Activated CD4-positive, alpha-beta T cell treated with anti-CD3 and anti-CD28 coated beads, Interleukin-2, amount 50 U/mL, for 4 hours (primary cell): Measurements from ENCODE around the gene RARRES1.

Source experiments
- DNase-seq, 2 experiments: peaks; one replicate each; pipeline ENCODE4 v3.0.0-alpha.2; 2020

RARRES1 gene

DNA sequence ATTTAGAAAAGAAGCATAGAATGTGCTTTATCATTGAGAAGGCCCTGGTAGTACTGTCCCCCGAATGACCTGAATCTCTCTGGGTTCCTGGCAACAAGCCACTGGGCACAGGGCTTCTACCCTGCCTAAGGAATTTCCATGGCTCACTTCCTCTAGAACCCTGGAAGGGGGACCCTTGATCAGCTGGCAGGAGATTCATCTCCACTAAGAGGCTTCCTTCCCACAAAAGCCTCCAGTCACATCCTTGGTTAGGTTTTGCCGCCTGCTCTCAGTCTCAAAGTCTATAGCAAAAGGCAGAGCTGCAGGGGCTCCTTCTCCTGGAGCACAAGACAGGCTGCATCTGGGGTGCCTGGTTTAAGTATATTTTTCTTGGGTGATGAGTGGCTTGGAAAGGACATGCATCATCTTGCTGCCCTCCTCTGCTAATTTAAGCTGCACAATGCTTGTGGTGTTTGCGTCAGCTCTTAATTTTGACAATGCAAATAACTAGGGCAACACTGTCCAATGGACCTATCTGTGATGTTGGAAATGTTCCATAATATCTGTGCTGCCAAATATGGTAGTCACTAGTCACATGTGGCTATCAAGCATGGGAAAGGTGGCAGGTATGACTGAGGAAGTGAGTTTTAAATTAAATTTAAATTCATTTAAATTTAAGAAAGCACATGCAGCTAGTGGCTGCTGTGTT lies 33.4 kb upstream of the RARRES1 start:
- no peak for DNase-seq

DNA sequence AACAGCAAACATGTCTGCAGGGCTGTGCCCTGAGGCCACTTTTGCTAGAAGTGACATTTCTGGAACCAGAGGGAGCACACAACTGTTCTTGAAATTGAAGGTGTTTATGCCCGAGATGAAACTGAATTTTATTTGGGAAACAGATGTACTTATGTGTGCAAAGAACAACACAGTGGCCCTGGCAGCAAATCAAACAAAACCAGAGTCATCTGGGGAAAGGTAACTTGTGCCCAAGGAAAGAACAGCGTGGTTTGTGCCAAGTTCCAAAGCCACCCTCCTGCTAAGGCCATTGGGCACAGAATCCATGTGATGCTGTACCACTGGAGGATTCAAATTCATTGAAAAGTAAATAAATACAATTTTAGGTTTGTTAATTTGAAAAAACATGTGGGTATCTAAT lies 31.2 kb upstream of the RARRES1 start:
- no peak for DNase-seq

DNA sequence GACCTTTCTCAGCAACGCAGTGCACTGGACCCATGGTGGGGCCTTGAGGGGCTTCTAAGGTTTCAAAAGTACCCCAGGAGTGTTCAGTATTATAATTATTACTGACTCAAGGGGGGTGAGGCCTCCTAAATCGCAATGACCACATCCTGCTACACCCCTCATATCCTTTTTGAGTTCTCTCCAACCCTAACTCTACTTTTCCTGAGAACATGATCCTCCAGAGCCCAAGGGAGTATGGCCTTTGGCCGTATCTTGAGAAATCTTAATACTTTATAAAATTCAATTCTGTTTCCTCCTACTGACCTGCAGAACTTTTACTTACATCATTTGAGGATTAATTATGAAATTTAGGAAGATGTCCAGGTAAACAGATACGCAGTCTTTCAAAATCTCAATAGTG lies 30.4 kb upstream of the RARRES1 start:
- DNase-seq, result no peak

- no peak for DNase-seq
Measured at GRCh38 chr3:158761350-158761749, 29.1 kb upstream of the RARRES1 start.

DNA sequence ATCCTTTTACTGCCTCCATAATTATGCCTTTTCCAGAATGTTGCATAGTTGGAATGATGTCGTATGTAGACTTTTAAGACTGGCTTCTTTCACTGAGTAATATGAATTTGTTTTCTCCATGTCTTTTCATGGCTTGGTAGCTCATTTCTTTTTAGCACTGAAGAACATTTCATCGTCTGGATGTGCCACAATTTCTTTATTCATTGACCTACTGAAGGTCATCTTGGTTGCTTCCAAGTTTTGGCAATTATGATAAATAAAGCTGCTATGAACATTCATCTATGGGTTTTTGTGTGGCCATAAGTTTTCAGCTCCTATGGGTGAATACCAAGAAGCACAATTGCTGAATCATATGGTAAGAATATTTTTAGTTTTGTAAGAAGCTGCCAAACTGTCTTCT lies 23.2 kb upstream of the RARRES1 start:
- no peak for DNase-seq

- DNase-seq, result no peak
Measured at GRCh38 chr3:158753854-158754253, 21.6 kb upstream of the RARRES1 start.

DNA sequence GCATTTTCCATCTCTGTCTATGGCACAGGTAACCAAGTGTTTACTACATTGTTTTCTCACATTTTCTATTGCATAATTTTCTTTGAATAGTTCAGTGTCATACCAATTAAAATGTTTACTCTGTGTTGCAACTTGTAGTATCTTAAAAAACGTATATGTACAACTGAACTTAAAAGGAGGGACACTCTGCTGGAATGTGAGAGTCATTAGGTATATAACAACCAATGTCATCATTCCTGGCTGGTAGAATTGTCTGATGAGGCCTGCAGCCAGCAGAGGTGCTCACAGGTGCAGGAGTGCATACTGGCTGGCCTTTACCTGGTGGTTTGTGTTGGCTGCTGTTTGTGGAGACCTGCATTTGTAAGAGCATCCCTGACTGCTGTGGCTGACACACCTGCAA lies 19.1 kb upstream of the RARRES1 start:
- no peak for DNase-seq

DNA sequence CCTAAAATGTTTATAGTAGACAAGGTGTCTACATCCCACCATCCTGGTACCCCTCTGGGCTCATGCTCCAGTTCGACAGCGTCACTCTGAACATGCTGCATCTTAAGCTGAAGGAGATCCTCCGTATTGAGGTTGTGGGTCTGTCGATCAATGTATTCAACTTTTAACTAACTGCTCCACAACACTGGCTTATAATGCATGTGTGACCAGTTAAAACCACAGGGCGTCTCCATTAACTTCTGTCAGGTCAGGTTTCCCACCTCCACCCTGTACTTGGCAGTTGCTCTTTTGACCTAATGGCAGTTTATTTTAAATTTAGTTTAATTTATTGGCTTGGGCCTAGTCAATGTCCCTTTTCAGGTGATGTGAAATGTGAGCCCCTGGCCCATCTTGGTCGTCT lies 17.8 kb upstream of the RARRES1 start:
- no peak for DNase-seq

GRCh38 chr3:158749526-158749925 lies 17.3 kb upstream of the RARRES1 start:
- no peak for DNase-seq

GRCh38 chr3:158748237-158748828 lies 16.1 kb upstream of the RARRES1 start:
- DNase-seq, result no peak

DNA sequence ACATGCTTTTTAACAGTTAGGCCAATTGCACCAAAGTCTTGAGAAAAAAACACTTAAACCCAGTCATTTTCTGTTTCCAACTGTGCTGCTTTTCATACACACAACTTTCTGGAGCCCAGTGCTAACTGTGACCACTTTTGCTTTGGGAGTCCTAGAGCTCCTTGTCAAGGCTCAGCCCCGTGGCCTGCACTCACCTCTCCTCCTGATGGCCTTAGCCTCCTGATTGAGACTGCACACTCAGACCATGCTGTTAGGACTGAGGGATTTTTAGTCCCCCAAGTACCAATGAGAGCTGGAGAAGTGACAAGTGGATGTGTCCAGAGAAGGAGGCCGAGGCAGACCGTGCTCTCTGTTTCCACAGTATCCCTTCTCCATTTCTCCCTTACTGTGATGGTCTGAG lies 15.2 kb upstream of the RARRES1 start:
- DNase-seq, result no peak

DNA sequence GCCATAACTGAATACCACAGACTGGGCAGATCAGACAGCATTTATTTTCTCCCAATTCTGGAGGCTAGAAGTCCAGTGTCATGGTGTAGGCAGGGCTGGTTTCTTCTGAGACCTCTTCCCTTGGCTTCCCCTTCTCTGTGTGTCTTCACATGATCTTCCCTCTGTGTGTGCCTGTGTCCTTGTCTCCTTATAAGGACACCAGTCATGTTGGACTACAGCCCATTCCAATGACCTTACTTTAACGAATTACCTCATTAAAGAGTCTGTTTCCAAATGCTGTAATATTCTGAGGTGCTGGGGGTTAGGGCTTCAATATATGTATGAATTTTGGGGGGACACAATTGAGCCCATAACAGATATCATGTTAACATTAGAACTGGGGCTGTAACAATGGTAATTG lies 13.3 kb upstream of the RARRES1 start:
- DNase-seq, result no peak

GRCh38 chr3:158744567-158745288 lies 12.5 kb upstream of the RARRES1 start:
- no peak for DNase-seq

- DNase-seq, result no peak
Measured at GRCh38 chr3:158743664-158744566, 11.7 kb upstream of the RARRES1 start.

- no peak for DNase-seq
Measured at GRCh38 chr3:158742871-158743663, 10.8 kb upstream of the RARRES1 start.

DNA sequence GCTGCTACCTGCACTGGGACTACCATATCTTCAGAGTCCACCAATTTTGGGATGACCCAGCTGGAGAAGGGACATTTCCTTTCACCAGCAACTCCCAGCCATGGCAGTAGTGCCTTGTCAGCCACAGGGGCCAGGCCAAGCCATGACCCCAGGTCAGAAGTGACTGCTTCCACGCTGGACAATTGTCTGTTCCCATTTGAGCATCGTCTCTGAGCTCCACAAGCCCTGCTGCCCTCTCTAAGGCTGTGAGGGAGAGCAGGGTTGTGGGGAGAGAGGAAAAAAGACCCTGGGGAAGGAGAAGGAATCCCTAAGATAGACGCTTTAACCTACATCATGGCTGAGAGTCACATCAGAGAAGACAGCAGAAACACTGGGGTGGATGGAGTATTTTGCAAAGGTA lies 7.4 kb upstream of the RARRES1 start:
- DNase-seq, result no peak

GRCh38 chr3:158739078-158739477 lies 6.8 kb upstream of the RARRES1 start:
- no peak for DNase-seq

- DNase-seq, result no peak
Measured at GRCh38 chr3:158738653-158739052, 6.4 kb upstream of the RARRES1 start.

- DNase-seq, result no peak
Measured at GRCh38 chr3:158737976-158738615, 5.8 kb upstream of the RARRES1 start.

DNA sequence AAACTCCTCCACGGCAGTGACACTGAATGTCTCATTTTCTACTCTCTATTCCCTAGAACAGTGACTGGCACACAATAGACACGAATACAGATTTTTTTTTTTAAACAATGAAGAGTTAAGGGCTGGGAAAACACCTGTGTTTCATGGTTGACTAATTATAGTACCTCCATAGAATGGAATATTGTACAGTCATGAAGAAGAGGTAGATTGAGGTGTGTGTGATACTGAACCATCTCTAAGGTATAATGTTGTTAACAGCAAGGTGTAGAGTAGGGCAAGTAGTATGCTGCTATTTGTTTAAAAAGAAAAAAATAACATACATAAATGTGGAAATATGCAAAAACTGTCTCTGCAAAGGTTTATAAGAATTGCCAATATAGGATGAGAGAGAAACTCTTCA lies 5.2 kb upstream of the RARRES1 start:
- DNase-seq, result no peak

DNA sequence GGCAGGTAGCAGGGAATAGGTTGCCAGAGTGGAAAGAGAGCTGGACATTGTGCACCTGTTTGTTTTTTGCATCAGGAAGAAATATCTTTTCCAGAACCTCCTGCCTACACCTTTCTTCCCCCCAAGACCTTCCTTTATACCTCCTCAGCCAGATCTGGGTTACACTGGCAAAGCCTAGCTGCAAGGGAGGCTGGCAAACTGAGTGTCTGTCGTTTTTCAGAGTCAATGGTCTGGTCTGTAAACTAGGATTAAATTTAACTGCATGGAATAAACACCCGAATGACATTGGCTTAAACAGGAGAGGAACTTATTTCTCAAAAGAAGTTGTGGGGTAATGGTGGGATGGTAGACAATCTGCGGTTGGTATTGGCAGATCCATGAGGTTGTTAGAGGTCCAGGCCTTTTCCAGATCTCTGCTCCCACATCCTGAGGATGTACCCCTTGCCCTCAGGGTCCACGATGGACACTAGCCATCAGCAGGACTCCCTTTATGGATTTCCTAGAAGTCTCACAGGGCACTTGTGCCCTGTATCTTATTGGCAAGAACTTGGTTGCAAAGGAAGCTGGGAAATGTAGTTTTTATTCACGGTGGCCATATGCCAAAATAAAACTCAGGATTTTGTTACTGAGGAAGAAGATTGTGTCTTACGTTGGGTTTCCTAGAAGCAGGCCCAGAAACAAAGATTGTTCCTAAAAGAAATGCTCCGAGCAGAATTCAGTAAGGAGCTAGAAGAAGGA lies 3.2 kb upstream of the RARRES1 start:
- DNase-seq, result no peak
